ENCODE measurements around the gene NQO1. TPM values are rescaled to one million over a fixed set of nuclear protein-coding genes. Genes with fewer than 3 reads are reported as not detected.

The NQO1 gene
- total and polyA plus RNA-seq, 2 of the 8 experiments (the other 6 are each of a cell fraction or from before 2014, with no cell fraction given): 32.7 to 45.7 TPM

GRCh38 chr16:69669577-69669976 lies 56.8 kb downstream of the NQO1 start:
- FAIRE-seq (no peak), DNase-seq (ENCODE audit: low read depth in 1 of 2, low spot score in 2 of 2) (no peak)
- H3K23me2 ChIP-seq (ENCODE audit: low read depth, low read length): no peaks in the 10 kb centered on the region
- no peak overlapping the region for H4K91ac ChIP-seq (replicated peaks; ENCODE audit: insufficient read length, low read length)
- H2BK15ac ChIP-seq (ENCODE audit: low read length): no peak overlapping the region
- no peak overlapping the region for H3K27ac ChIP-seq (ENCODE audit: low read depth, low read length)
- H4K8ac ChIP-seq (ENCODE audit: extremely low read depth, insufficient read depth, low read length): no peak overlapping the region; the same call in 1 of the 2 replicates
- no peak overlapping the region for H2AFZ ChIP-seq (ENCODE audit: low read length)
- H4K5ac ChIP-seq (ENCODE audit: insufficient read length, low read depth, low read length): no peak overlapping the region
- no peak overlapping the region for H3K56ac ChIP-seq (replicated peaks; ENCODE audit: insufficient read length, low read depth, low read length)
- H3K79me2 ChIP-seq (ENCODE audit: control insufficient read depth in 1 of 2, insufficient read depth in 2 of 2, low read length in 2 of 2): no peaks in the 10 kb centered on the region
- H3K9me3 ChIP-seq (ENCODE audit: insufficient read depth in 2 of 2, low read depth in 1 of 2, low read length in 1 of 2): no peaks in the 10 kb centered on the region
- peaks cover 0 to 17% (median 10%) of the 10 kb centered on the region in 4 experiments; a peak in 4 of 8 replicates for H3K36me3 ChIP-seq (ENCODE audit: control insufficient read depth in 2 of 4, insufficient read depth in 4 of 4, low read length in 3 of 4)
- no peak overlapping the region for H2BK120ac ChIP-seq (replicated peaks; ENCODE audit: low read depth, low read length)
- no peak overlapping the region for H3K14ac ChIP-seq (ENCODE audit: insufficient read length)
- H3K23ac ChIP-seq (ENCODE audit: insufficient read length): no peak overlapping the region
- H3K4ac ChIP-seq (replicated peaks; ENCODE audit: insufficient read length, low read depth, low read length): no peak overlapping the region
- no peaks in the 10 kb centered on the region for H3K4me1 ChIP-seq (replicated peaks in 1 of 4; ENCODE audit: control insufficient read depth in 3 of 4, insufficient read depth in 4 of 4, low read length in 3 of 4)
- no peak overlapping the region for H2BK12ac ChIP-seq (ENCODE audit: low read depth, low read length)
- 95% methylated on average over 1 of the region's 1 CpG; no CpG with 5 or more reads in 1 of the 2 experiments for WGBS, 2 experiments (ENCODE audit: extremely low coverage in 1 of 2, insufficient coverage in 1 of 2, insufficient read length in 1 of 2, insufficient replicate concordance in 2 of 2, low coverage in 1 of 2, low lambda C conversion rate in 2 of 2, missing lambda C conversion rate in 1 of 2)
- no peak overlapping the region for H3K4me3 ChIP-seq (ENCODE audit: extremely low read depth in 1 of 4, insufficient read depth in 2 of 4, low read depth in 3 of 4, low read length in 4 of 4)
- no peak overlapping the region for H3K4me2 ChIP-seq (ENCODE audit: insufficient read depth in 1 of 2, low read depth in 2 of 2, low read length in 2 of 2)
- H2BK5ac ChIP-seq (ENCODE audit: low read depth, low read length): no peak overlapping the region
- POLR2A ChIA-PET (ENCODE audit: partially characterized antibody): no interaction called here
- TF ChIP-seq POU5F1 (IDR thresholded peaks at IDR 0.05; ENCODE audit: low read depth, low read length) (no peak), BACH1 (IDR thresholded peaks at IDR 0.05; ENCODE audit: low read length) (no peak), BRCA1 (IDR thresholded peaks at IDR 0.05; ENCODE audit: low read depth, low read length) (no peak), TBP (IDR thresholded peaks at IDR 0.05; ENCODE audit: low read depth, low read length) (no peak), NRF1 (IDR thresholded peaks at IDR 0.05; ENCODE audit: low read depth, low read length) (no peak), MAX (IDR thresholded peaks at IDR 0.05) (no peak), TAF7 (optimal IDR thresholded peaks at IDR 0.05; ENCODE audit: borderline replicate concordance, low read depth, low read length) (no peak), GTF2F1 (IDR thresholded peaks at IDR 0.05; ENCODE audit: borderline replicate concordance, low read depth, low read length) (no peak)
- CTCF ChIA-PET (ENCODE audit: partially characterized antibody): interaction anchor here (1.4 kb wide), 1 partner anchor 40 kb away, joined by 4 read pairs; no protein-coding TSS in a partner anchor
- H2AK5ac ChIP-seq (ENCODE audit: low read depth, low read length): no peak overlapping the region
- no peaks in the 10 kb centered on the region for H3K79me1 ChIP-seq (ENCODE audit: low read depth, low read length)
- H4K20me1 ChIP-seq (replicated peaks in 1 of 2; ENCODE audit: control insufficient read depth in 1 of 2, insufficient read depth in 2 of 2, low read length in 2 of 2): no peaks in the 10 kb centered on the region
- no peak overlapping the region for H2BK20ac ChIP-seq (ENCODE audit: low read length)
- H3K18ac ChIP-seq (ENCODE audit: extremely low read depth, low read length): no peak overlapping the region
- H3K9ac ChIP-seq (replicated peaks in 1 of 4; ENCODE audit: extremely low read depth in 1 of 4, low read depth in 3 of 4, low read length in 3 of 4): no peak overlapping the region
- no peaks in the 10 kb centered on the region for H3K27me3 ChIP-seq (replicated peaks in 1 of 4; ENCODE audit: control insufficient read depth in 3 of 4, extremely low read depth in 1 of 4, insufficient read depth in 3 of 4, low read length in 3 of 4)

Data from H1 (cell line).